ENCODE data around the gene GALNT18.

DNA sequence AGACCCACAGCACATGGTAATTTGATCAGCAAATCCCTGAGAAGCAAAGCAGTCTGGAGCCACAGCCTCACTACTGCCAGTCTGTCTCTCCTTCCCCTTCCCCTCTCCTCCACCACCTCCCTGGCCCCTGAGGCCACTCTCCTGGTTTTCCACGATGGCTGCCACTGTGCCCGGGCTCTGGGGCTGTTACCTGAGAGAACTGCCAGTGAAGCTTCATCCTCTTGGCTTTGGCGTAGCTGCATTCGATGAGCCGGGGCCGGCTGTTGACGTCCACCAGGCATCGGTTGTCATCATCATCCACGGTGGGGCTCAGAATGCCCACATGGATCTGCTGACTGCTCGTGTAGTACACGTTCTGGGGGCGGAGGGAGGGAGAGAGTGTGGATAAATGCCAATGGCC is 329.0 kb downstream of the GALNT18 start:
- TF ChIP-seq, protein P1, sequence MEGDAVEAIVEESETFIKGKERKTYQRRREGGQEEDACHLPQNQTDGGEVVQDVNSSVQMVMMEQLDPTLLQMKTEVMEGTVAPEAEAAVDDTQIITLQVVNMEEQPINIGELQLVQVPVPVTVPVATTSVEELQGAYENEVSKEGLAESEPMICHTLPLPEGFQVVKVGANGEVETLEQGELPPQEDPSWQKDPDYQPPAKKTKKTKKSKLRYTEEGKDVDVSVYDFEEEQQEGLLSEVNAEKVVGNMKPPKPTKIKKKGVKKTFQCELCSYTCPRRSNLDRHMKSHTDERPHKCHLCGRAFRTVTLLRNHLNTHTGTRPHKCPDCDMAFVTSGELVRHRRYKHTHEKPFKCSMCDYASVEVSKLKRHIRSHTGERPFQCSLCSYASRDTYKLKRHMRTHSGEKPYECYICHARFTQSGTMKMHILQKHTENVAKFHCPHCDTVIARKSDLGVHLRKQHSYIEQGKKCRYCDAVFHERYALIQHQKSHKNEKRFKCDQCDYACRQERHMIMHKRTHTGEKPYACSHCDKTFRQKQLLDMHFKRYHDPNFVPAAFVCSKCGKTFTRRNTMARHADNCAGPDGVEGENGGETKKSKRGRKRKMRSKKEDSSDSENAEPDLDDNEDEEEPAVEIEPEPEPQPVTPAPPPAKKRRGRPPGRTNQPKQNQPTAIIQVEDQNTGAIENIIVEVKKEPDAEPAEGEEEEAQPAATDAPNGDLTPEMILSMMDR (IDR thresholded peaks at IDR 0.05): no peak
- TF ChIP-seq POLR2AphosphoS5 (IDR thresholded peaks at IDR 0.05) (no peak), POLR2A (IDR thresholded peaks at IDR 0.05) (no peak)

Measured in breast epithelium (tissue), 3 donors.